GM10266 (cell line): Measurements from ENCODE around the gene THEM5.
"Not testable (repeated sequence)": the region's sequence is repeated elsewhere in the genome, so short reads cannot be mapped to it uniquely, and the experiment has no call there.

Source experiments
- DNase-seq: peaks from one replicate; pipeline ENCODE4 v3.0.0; 2012; ENCODE audit errors: extremely low spot score
- CTCF ChIP-seq: IDR thresholded peaks from 2 replicates; pipeline ENCODE4 v1.5.1; 2012; ENCODE audit warnings: mild to moderate bottlenecking, low read depth; ENCODE audit not compliant: control insufficient read depth, insufficient read depth; ENCODE audit errors: missing control alignments

The THEM5 gene

GRCh38 chr1:151862604-151863003, 9.1 kb upstream of the THEM5 start:
- DNase-seq: no peak
- no peak for TF ChIP-seq CTCF

GRCh38 chr1:151860504-151861187, 7.1 kb upstream of the THEM5 start:
- no peak for TF ChIP-seq CTCF
- no peak for DNase-seq

- no peak for DNase-seq
- TF ChIP-seq CTCF: no peak
These were observed 6.4 kb upstream of the THEM5 start for GRCh38 chr1:151859891-151860293.

GRCh38 chr1:151858886-151859665, 5.6 kb upstream of the THEM5 start:
- no peak for DNase-seq
- TF ChIP-seq CTCF: no peak

GRCh38 chr1:151858030-151858746, 4.7 kb upstream of the THEM5 start:
- DNase-seq: no peak
- no peak for TF ChIP-seq CTCF

GRCh38 chr1:151855933-151856332, 2.4 kb upstream of the THEM5 start:
- TF ChIP-seq CTCF: no peak
- no peak for DNase-seq

GRCh38 chr1:151855516-151855915, 2.0 kb upstream of the THEM5 start:
- DNase-seq: not testable (repeated sequence)
